Lower leg skin (tissue), 3 donors: ENCODE results near the gene DSCAML1.

Experiments used
- CTCF ChIP-seq, 3 donors: fragments of 450-650 bp; IDR thresholded peaks; one replicate each; pipeline ENCODE4 v1.5.1; 2016; ENCODE audit warnings: antibody characterized with exemption in 3 of 3, mild to moderate bottlenecking in 3 of 3, moderate library complexity in 2 of 3
- POLR2A ChIP-seq, 2 donors: fragments of 450-650 bp; IDR thresholded peaks; one replicate each; pipeline ENCODE4 v1.6.1; 2016 to 2017; ENCODE audit warnings: antibody characterized with exemption in 2 of 2, mild to moderate bottlenecking in 1 of 2, moderate library complexity in 1 of 2

- TF ChIP-seq CTCF (IDR thresholded peaks at IDR 0.05), result no peak
- no peak for TF ChIP-seq POLR2A (IDR thresholded peaks at IDR 0.05)
Observed at GRCh38 chr11:117419482-117420142, 377.4 kb downstream of the DSCAML1 start.
